H7 (cell line): ENCODE results near the gene SBF1. TPM values are rescaled to one million over a fixed set of nuclear protein-coding genes. Genes with fewer than 3 reads are reported as not detected.

Experiments
- DNase-seq: peaks from one replicate; pipeline ENCODE4 v3.0.0; 2012
- H3K27me3 ChIP-seq: 2 replicates; pipeline ENCODE4 v1.6.0; 2011; ENCODE audit warnings: mild to moderate bottlenecking, low read length; ENCODE audit not compliant: control insufficient read depth, insufficient read depth
- H3K36me3 ChIP-seq: replicated peaks from 2 replicates; pipeline ENCODE4 v1.5.1; 2011; ENCODE audit warnings: low read length; ENCODE audit not compliant: control insufficient read depth, insufficient read depth
- H3K4me3 ChIP-seq: 2 replicates; pipeline ENCODE4 v1.5.1; 2011; ENCODE audit warnings: low read depth, mild to moderate bottlenecking, control low read depth, low read length, moderate library complexity; ENCODE audit not compliant: insufficient read depth
- total RNA-seq: library from RNA; depleted of rRNA; stranded (reverse); fragments of >200 nt; shearing (Covaris generic); gene quantifications from 2 replicates; pipeline ENCODE4 v1.2.3, GENCODE V29; 2014

SBF1 gene
- total RNA-seq, 1 experiment from 2014 or later: 53.8 TPM

- DNase-seq: no peak
- no peaks in the 10 kb centered on the region for H3K27me3 ChIP-seq
- peaks cover 14% of the 10 kb centered on the region for H3K36me3 ChIP-seq
- no peak overlapping the region for H3K4me3 ChIP-seq
Observed at GRCh38 chr22:50470491-50470890, 4.3 kb downstream of the SBF1 start.

GRCh38 chr22:50469377-50470305 is 5.2 kb downstream of the SBF1 start:
- Histone ChIP-seq H3K36me3 (peaks cover 19% of the 10 kb centered on the region), H3K27me3 (no peaks in the 10 kb centered on the region), H3K4me3 (no peak overlapping the region)
- DNase-seq: peak; percentile 94

DNA sequence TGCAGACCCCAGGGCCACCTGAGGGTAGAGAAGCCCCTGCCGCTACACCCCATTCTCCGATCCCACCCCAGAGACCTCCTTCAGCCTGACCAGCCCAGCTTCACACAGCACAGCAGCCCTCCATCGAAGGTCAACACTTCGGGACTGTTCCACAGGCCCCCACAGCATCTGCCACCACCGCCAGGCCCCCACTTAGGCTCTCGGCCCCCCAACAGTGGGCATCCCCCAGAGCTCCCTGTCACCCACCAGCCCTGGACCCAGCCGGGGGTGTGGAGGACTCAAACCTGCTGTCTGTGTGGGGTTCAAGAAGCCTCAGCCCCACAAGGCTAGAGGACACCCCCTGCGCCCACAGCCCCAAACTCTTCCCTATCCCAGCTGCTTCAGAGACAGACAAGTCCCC is 6.2 kb downstream of the SBF1 start:
- no peak for DNase-seq
- Histone ChIP-seq H3K4me3 (no peak overlapping the region), H3K27me3 (no peaks in the 10 kb centered on the region), H3K36me3 (peaks cover 22% of the 10 kb centered on the region)

- no peak for DNase-seq
- peaks cover 24% of the 10 kb centered on the region for H3K36me3 ChIP-seq
- H3K4me3 ChIP-seq: no peak overlapping the region
- no peaks in the 10 kb centered on the region for H3K27me3 ChIP-seq
Observed at GRCh38 chr22:50467773-50468440, 6.9 kb downstream of the SBF1 start.

DNA sequence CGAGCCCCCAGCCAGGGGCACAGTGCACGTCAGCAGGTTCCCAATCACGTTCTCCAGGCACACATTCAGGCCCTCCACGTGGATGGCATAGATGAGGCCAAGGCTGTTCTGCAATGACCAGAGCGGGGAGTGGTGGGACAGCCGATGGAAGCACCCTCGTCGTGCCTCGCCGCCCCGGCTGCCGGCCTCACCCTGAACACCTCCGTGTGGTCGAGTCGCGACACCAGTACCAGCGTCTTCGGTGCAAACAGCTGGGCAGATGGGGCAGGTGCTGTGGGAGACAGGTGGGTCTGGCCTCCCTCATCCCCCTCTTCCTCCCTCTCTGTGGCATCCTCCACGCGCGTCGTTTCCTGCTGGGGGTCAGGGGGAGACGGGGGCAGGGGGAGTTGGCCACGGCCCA is 7.5 kb downstream of the SBF1 start:
- DNase-seq: no peak
- no peak overlapping the region for H3K4me3 ChIP-seq
- no peaks in the 10 kb centered on the region for H3K27me3 ChIP-seq
- H3K36me3 ChIP-seq: peaks cover 26% of the 10 kb centered on the region

GRCh38 chr22:50465066-50465930 is 9.5 kb downstream of the SBF1 start:
- H3K4me3 ChIP-seq: no peak overlapping the region
- H3K27me3 ChIP-seq: no peaks in the 10 kb centered on the region
- no peak for DNase-seq
- H3K36me3 ChIP-seq: peaks cover 35% of the 10 kb centered on the region

DNA sequence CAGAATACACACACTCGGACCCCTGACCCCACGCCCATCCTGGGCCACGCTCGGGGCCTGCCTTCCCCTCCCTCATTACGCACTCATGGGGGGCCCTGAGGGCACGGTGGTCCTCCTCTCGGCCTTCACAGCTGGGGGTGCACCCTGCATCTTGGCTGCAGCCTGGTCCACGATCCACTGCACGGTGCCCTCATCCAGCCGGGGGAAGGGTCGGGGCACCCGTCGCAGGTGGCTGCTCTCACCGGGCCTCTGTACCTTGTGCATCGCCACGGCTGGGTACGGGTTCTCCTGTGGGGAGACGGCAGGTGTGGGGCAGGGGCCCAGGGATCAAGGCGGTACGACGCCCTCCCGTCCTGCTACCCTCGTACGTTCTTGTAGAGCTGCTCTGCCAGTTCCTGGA is 10.4 kb downstream of the SBF1 start:
- Histone ChIP-seq H3K36me3 (peaks cover 35% of the 10 kb centered on the region), H3K4me3 (no peak overlapping the region), H3K27me3 (no peaks in the 10 kb centered on the region)
- DNase-seq: no peak

- peaks cover 39% of the 10 kb centered on the region for H3K36me3 ChIP-seq
- no peak for DNase-seq
Observed at GRCh38 chr22:50463188-50463900, 11.5 kb downstream of the SBF1 start.

DNA sequence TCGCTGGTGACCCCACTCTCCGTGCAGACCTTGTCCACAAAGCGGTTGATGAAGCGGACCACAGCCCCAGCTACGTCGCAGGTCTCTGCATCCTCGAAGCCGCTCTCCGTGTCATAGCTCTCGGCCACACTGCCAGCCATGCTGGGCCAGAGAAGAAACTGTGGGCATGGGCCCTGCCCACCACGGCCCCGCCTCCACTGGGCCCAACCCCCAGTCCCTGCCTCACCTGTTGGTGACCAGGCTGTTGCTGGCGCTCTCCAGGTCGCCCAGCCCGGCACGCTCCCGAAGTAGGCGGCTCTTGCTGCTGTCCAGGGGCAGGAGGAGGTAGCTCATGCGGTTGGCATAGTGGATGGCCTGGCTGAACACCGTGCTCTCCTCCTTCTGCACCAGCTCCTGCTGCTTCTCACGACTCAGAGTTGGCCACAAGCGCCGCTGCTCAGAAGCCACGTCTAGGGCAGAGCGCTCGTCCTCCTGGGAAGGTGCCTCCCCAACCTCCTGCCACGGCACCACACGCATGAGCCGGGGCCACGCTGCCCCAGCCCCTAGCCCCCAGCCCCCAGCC is 12.8 kb downstream of the SBF1 start:
- H3K36me3 ChIP-seq: peaks cover 39% of the 10 kb centered on the region

More at GRCh38 chr22:50463188-50463900, 11.5 kb downstream of the SBF1 start:
- H3K27me3 ChIP-seq: no peaks in the 10 kb centered on the region
- no peak overlapping the region for H3K4me3 ChIP-seq

DNA sequence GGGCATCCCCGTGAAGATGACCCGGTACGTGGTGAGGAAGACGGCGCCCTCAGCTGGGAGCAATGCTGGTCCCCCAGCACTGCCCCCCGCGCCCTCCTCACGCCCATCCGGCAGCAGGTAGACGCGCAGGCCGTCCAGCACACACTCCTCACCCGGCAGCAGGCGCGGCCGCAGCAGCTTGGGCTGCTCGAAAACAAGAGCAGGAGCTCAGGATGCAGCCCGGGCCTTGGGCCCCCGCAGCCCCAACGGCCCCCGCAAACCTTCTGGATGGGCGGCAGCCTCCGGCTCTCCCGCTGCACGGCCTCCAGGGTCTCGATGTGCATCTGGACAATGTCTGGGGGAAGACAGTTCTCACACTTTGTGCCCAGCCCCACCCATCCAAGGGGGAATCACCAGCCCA is 13.3 kb downstream of the SBF1 start:
- H3K36me3 ChIP-seq: peaks cover 35% of the 10 kb centered on the region
- no peak for DNase-seq
- no peaks in the 10 kb centered on the region for H3K27me3 ChIP-seq
- H3K4me3 ChIP-seq: no peak overlapping the region

More for the DNA sequence above, 12.8 kb downstream of the SBF1 start:
- no peak for DNase-seq
- Histone ChIP-seq H3K4me3 (no peak overlapping the region), H3K27me3 (no peaks in the 10 kb centered on the region)

DNA sequence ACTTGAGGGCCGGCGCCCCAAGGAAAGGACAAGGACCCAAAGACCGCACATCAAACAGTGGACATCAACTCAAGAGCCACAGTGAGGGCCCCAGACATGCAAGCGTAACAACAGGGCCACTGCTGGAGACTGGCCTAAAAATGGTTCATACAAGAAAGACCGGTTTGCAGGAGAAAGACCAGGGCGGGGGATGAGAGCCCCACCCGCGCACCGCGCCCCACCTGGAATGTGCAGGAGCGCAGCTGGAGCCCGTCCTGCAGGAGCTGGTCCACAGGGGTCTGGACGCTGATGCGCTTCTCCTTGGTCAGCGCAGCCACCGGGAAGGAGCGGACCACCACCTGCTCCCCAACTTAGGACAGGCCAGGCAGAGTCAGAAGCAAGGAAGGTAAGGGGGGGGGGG is 13.9 kb downstream of the SBF1 start:
- H3K36me3 ChIP-seq: peaks cover 34% of the 10 kb centered on the region
- no peaks in the 10 kb centered on the region for H3K27me3 ChIP-seq
- no peak overlapping the region for H3K4me3 ChIP-seq
- no peak for DNase-seq

GRCh38 chr22:50459496-50460140 is 15.2 kb downstream of the SBF1 start:
- no peak for DNase-seq
- Histone ChIP-seq H3K4me3 (no peak overlapping the region), H3K36me3 (peaks cover 27% of the 10 kb centered on the region), H3K27me3 (no peaks in the 10 kb centered on the region)

DNA sequence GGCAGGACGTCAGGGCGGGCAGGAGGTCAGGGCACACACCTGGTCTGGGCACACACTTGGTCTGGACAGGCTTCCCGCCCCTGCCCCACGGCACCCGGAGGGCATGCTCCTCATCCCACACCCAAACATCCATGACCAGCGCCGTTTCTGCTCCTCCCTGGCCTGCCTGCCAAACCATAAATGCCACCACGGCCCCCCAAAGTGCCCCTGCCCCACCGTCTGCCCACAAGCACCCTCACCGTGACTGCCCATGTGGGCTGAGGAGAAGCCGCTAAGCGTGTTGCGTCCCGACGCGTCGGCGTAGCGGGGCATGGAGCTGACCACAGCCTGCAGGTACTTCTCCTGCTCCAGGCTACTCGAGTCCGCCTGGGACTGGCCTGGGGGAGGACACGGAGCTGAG is 15.8 kb downstream of the SBF1 start:
- DNase-seq: no peak
- no peak overlapping the region for H3K4me3 ChIP-seq
- H3K36me3 ChIP-seq: peaks cover 27% of the 10 kb centered on the region
- H3K27me3 ChIP-seq: no peaks in the 10 kb centered on the region
